Measurements from ENCODE around the gene DRG2. TPM values are rescaled to one million over a fixed set of nuclear protein-coding genes. Genes with fewer than 3 reads are reported as not detected.

Gene DRG2
- total and polyA plus RNA-seq, 2 of the 13 experiments (the other 11 are each of a cell fraction or from before 2014, with no cell fraction given): 20.1 to 26.6 TPM

GRCh38 chr17:18116078-18116477, 28.3 kb downstream of the DRG2 start (continued):
- TF ChIP-seq ATF6 (CRISPR knock-in tag; conservative IDR thresholded peaks at IDR 0.05): no peak
- TF ChIP-seq ZNF7 (CRISPR knock-in tag; IDR thresholded peaks at IDR 0.05): no peak
- TF ChIP-seq HMGA1 (CRISPR knock-in tag; conservative IDR thresholded peaks at IDR 0.05): no peak
- no peak for TF ChIP-seq ZNF580 (CRISPR knock-in tag; IDR thresholded peaks at IDR 0.05; ENCODE audit: borderline replicate concordance, low read depth)
- TF ChIP-seq FOXA3 (CRISPR knock-in tag; IDR thresholded peaks at IDR 0.05): no peak
- TF ChIP-seq NCOA5 (CRISPR knock-in tag; IDR thresholded peaks at IDR 0.05): no peak
- no peak for TF ChIP-seq GLMP (CRISPR knock-in tag; IDR thresholded peaks at IDR 0.05; ENCODE audit: borderline replicate concordance)
- no peak for TF ChIP-seq SYNCRIP (IDR thresholded peaks at IDR 0.05; ENCODE audit: insufficient read depth, low read depth, low read length)
- no peak for TF ChIP-seq ZNF275 (CRISPR knock-in tag; IDR thresholded peaks at IDR 0.05; ENCODE audit: borderline replicate concordance)
- no peak for TF ChIP-seq ZNF569 (CRISPR knock-in tag; IDR thresholded peaks at IDR 0.05; ENCODE audit: borderline replicate concordance)
- TF ChIP-seq PHF20 (CRISPR knock-in tag; IDR thresholded peaks at IDR 0.05): no peak

Data from HepG2 (cell line).